Measurements from ENCODE around the gene RTKN.

The RTKN gene

DNA sequence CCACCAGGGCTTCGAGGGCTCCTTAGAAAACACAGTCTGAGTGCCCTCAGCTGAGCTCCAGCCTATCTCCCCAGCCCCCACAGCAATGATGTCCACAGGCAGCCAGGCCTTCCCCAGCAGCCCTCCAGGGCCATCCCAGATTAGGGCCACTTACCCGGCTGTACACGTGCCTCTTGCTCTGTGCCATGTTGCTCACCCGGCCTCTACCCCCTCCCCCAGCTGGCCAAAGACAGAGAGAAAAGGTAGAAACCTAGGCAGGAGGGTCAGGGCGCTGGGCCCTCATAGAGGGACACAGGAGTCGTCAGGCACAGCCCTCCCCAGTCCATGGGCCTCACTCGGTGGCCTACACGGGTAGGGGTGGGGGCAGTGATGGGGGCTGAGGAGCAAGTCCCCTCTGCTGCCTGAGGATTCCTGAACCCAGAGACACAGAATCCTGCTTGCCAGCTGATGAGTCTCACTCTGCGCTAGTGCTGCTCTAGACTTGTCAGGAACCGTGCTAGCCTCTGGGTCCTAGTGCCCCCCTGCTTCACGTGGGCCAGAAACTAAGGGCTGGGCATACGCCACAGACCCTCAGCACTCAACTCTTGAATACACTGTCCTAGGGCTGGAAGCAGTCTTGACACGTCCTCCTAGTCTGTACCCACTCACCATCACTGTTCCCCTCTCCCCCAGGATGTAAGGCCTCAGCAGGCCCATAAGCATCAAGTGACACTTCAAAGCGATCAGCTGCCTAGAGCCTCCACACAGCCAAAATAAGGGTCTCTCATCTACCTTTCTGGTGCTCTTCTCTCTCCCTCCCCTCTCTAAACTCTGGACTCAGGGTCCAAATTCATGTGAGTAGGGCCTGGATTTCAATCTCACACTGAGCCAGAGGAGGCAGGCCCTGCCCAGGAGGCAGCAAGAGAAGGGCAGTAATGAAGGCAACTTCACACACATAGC, 61.6 kb downstream of the RTKN start, which contains the start of gene DCTN1:
Gene DCTN1, minus strand, starts transcription at position 461 of the 939 bp plus-strand sequence. Its CDS starts 274 bp downstream, at position 187.
- no peak for DNase-seq (ENCODE audit: low read depth in 2 of 2)

DNA sequence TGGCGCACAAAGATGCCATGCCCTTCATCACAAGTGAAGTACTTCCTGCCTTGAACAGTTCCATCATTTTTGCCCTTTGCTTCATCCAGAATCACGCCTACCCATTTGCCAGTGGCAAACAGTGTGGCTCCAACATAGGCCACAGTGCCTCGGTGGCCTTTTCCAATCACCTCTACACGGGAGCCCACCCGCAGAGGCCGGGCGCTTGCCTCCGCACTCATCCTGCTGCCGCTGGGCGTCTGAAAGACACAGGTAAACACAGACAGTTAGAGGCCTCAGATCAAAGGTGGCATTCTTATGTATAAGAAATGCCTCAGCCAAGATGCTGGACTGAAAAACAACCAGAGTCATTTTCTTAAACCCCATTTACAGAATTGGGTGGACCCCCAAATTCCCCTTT, 63.7 kb downstream of the RTKN start:
- DNase-seq (ENCODE audit: low read depth in 2 of 2): no peak

DNA sequence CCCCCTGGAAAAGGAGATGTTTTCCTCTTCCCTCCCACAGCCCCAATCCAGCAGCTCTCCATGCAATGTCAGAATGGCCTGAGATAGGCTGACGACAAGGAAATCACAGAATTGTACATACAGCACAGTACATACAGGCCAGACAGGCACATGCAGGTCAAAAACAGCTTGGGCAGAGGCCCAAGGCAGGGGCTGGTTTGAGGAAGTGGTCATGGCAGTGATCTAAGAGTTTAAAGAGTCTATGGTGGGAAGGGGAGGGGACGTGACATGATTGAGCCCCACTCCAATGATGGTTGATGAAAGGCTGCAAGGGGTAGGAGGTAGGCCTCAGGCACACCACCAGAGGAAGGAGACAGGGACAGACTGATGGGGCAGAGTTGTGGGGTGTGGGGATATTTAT, 65.9 kb downstream of the RTKN start:
- no peak for DNase-seq (ENCODE audit: low read depth in 2 of 2)

Measured in stimulated activated CD4-positive, alpha-beta T cell treated with anti-CD3 and anti-CD28 coated beads, Interleukin-1b, Interleukin-23, amount 100 ng/mL, for 1 hour (primary cell).